ENCODE results near the gene ADIG.

GRCh38 chr20:38635721-38636288 lies 54.8 kb downstream of the ADIG start:
- TF ChIP-seq POLR2A (IDR thresholded peaks at IDR 0.05; ENCODE audit: control extremely low read depth in 1 of 2, low read depth in 2 of 2, low read length in 2 of 2) (no peak), EP300 (IDR thresholded peaks at IDR 0.05; ENCODE audit: borderline replicate concordance in 1 of 2, low read depth in 2 of 2, low read length in 2 of 2) (no peak), TAF1 (IDR thresholded peaks at IDR 0.05; ENCODE audit: low read depth, low read length) (no peak), FOSL1 (IDR thresholded peaks at IDR 0.05; ENCODE audit: insufficient read depth, low read depth, low read length) (no peak), BRCA1 (IDR thresholded peaks at IDR 0.05; ENCODE audit: low read depth, low read length) (no peak), RFX5 (IDR thresholded peaks at IDR 0.05; ENCODE audit: borderline replicate concordance, low read depth, low read length) (no peak), RAD21 (IDR thresholded peaks at IDR 0.05 in 1 of 2, conservative IDR thresholded peaks at IDR 0.05 in 1 of 2; ENCODE audit: low read depth in 2 of 2, low read length in 2 of 2) (no peak), POLR2AphosphoS5 (IDR thresholded peaks at IDR 0.05; ENCODE audit: low read depth, low read length) (no peak), SIN3A (conservative IDR thresholded peaks at IDR 0.05 in 1 of 2, IDR thresholded peaks at IDR 0.05 in 1 of 2; ENCODE audit: low read depth in 1 of 2, low read length in 2 of 2) (no peak), JUN (IDR thresholded peaks at IDR 0.05; ENCODE audit: low read depth, low read length) (no peak), HDAC2 (IDR thresholded peaks at IDR 0.05; ENCODE audit: borderline replicate concordance in 1 of 2, low read depth in 2 of 2, low read length in 2 of 2) (no peak), CBX8 (IDR thresholded peaks at IDR 0.05; ENCODE audit: borderline replicate concordance, low read depth, low read length) (no peak)
- TF ChIP-seq, protein P1, sequence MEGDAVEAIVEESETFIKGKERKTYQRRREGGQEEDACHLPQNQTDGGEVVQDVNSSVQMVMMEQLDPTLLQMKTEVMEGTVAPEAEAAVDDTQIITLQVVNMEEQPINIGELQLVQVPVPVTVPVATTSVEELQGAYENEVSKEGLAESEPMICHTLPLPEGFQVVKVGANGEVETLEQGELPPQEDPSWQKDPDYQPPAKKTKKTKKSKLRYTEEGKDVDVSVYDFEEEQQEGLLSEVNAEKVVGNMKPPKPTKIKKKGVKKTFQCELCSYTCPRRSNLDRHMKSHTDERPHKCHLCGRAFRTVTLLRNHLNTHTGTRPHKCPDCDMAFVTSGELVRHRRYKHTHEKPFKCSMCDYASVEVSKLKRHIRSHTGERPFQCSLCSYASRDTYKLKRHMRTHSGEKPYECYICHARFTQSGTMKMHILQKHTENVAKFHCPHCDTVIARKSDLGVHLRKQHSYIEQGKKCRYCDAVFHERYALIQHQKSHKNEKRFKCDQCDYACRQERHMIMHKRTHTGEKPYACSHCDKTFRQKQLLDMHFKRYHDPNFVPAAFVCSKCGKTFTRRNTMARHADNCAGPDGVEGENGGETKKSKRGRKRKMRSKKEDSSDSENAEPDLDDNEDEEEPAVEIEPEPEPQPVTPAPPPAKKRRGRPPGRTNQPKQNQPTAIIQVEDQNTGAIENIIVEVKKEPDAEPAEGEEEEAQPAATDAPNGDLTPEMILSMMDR (IDR thresholded peaks at IDR 0.05; ENCODE audit: control extremely low read depth in 1 of 3, insufficient read depth in 1 of 3, low read depth in 1 of 3, low read length in 3 of 3): no peak
